Bronchial epithelial cell (primary cell): Measurements from ENCODE around the gene RFFL. TPM values are rescaled to one million over a fixed set of nuclear protein-coding genes. Genes with fewer than 3 reads are reported as not detected.

Experiments
- DNase-seq: peaks from one replicate; pipeline ENCODE4 v3.0.0-alpha.2; 2010; ENCODE audit warnings: low read depth
- FAIRE-seq: peaks from 2 replicates; lab custom pipeline; 2011; peaks lifted over from hg19 to GRCh38; lab: Jason Lieb, UNC
- H3K27me3 ChIP-seq: 2 replicates; pipeline ENCODE4 v1.5.1; 2011; ENCODE audit warnings: low read length; ENCODE audit not compliant: control insufficient read depth, insufficient read depth
- H3K36me3 ChIP-seq: 2 replicates; pipeline ENCODE4 v1.5.1; 2011; ENCODE audit warnings: low read length; ENCODE audit not compliant: control insufficient read depth, insufficient read depth
- H3K4me3 ChIP-seq: 2 replicates; pipeline ENCODE4 v1.5.1; 2011; ENCODE audit warnings: mild to moderate bottlenecking, low read depth, low read length, control low read depth
- CTCF ChIP-seq: IDR thresholded peaks from 2 replicates; pipeline ENCODE4 v1.5.1; 2011; ENCODE audit warnings: mild to moderate bottlenecking, moderate library complexity, low read length, control low read depth, inconsistent platforms; ENCODE audit not compliant: insufficient read depth, severe bottlenecking
- total RNA-seq: library from RNA; depleted of rRNA; stranded (reverse); fragments of >200 nt; gene quantifications from 2 replicates; pipeline ENCODE4 v1.2.1, GENCODE V29; 2014

Gene RFFL
- total RNA-seq, 1 donor from 2014 or later = 8.4 TPM

DNA sequence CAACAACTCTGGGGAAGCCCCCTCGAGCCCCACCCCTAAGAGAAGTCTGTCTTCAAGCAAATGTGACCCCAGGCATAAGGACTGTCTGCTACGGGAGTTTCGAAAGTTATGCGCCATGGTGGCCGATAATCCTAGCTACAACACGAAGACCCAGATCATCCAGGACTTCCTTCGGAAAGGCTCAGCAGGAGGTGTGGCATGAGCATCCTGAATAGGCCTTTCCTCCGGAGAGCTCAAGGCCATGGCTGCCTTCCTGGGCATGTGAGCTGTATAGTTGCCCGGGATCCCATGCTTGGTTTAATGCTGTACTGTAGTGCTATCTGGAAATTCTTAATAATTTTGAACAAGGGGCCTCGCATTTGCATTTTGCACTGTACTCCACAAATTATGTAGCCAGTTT lies 74.0 kb downstream of the RFFL start:
- Histone ChIP-seq H3K27me3 (no peaks in the 10 kb centered on the region), H3K4me3 (no peak overlapping the region), H3K36me3 (peaks cover 18% of the 10 kb centered on the region)
- DNase-seq = no peak
- no peak for FAIRE-seq
- TF ChIP-seq CTCF = no peak

DNA sequence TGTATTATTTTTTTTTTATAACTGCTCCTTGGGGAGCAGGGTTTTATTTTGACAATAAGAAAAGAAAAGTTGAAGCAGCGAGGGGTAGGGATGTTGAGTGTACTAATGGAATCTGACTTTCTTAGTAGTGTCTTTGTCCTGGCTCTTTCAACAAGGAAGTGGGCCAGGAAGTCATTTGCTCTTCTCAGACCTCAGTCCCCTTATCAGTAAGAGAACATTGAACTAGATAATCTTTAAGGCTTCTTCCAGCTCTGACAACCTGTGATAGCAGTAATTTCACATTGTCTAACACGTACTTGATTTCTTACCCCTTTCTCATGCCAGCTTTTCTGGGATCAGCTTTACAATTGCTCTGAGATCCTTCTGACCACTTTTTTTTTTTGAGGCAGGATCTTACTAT lies 74.9 kb downstream of the RFFL start:
- Histone ChIP-seq H3K4me3 (no peak overlapping the region), H3K27me3 (no peaks in the 10 kb centered on the region), H3K36me3 (peaks cover 18% of the 10 kb centered on the region)
- FAIRE-seq (no peak), DNase-seq (no peak)
- TF ChIP-seq CTCF = no peak

- no peak for FAIRE-seq
These were observed 76.3 kb downstream of the RFFL start for GRCh38 chr17:34987232-34987631.

GRCh38 chr17:34981538-34982241 lies 81.8 kb downstream of the RFFL start:
- peak; percentile 21 for DNase-seq
- Histone ChIP-seq H3K36me3 (peaks cover 2% of the 10 kb centered on the region), H3K4me3 (peak overlapping the region; percentile 89), H3K27me3 (no peaks in the 10 kb centered on the region)
- no peak for FAIRE-seq
- no peak for TF ChIP-seq CTCF

More at GRCh38 chr17:34987232-34987631, 76.3 kb downstream of the RFFL start:
- no peak for TF ChIP-seq CTCF
- H3K36me3 ChIP-seq = peaks cover 12% of the 10 kb centered on the region
- H3K27me3 ChIP-seq = no peaks in the 10 kb centered on the region
- DNase-seq = no peak
- no peak overlapping the region for H3K4me3 ChIP-seq

DNA sequence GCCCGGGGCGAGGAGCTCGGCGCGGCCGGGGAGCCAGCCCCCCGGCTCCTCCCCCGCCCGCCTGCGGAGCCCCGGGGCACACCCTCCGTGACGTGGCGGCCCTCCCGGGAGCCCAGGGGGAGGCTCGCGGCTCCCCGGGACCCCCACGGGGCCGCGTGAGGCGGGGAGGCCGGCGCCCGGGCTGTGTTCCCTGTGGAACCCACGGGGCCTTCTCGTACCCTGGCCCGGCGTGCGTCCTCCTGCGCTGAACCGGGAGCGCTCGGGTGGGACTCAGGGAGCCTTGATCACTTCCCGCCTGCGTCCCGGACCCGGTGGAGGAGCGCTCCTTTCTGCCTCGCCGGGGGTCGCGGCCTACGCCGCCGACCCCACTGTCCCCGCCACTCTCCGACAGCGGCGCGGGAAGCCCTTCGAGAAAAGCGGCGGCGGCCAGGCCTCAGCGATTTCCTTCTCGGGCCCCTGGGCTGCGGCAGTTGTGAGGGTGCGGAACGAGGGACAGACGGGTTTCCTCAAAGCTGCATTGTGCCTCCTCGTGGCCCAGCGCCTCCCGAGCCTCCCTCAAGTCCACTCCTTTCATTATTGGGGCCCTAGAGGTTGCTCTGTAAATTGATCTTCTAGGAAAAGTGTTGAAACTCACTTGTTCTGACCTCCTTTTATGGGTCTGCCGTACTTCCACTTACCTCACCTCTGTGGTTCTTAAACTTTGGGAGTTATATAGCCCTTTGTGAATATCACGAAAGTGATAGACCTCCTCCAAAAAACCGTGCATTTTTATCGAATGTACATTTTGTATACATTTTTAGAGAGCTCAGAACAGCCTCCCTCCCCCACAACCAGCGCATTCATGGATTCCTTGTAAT lies 82.6 kb downstream of the RFFL start:
- TF ChIP-seq CTCF = peak; percentile 42
- H3K36me3 ChIP-seq = peaks cover 1% of the 10 kb centered on the region
- FAIRE-seq = no peak
- DNase-seq = peak; percentile 65
- H3K4me3 ChIP-seq = peak overlapping the region; percentile 89
- no peaks in the 10 kb centered on the region for H3K27me3 ChIP-seq
